Esophagus (tissue), 2 donors: ENCODE data around the gene JUN. TPM values are rescaled to one million over a fixed set of nuclear protein-coding genes. Genes with fewer than 3 reads are reported as not detected.

Experiments used
- H3K27ac ChIP-seq, 2 donors: one replicate each; pipeline ENCODE4 v1.5.1; 2013; ENCODE audit warnings: low read depth in 2 of 2, mild to moderate bottlenecking in 2 of 2, inconsistent platforms in 1 of 2, low read length in 1 of 2, moderate library complexity in 1 of 2
- H3K27me3 ChIP-seq, 2 donors: one replicate each; pipeline ENCODE4 v1.6.1; 2013; ENCODE audit warnings: low read length in 2 of 2, control low read depth in 1 of 2, mild to moderate bottlenecking in 1 of 2; ENCODE audit not compliant: insufficient read depth in 2 of 2, control insufficient read depth in 1 of 2
- H3K36me3 ChIP-seq, 2 donors: one replicate each; pipeline ENCODE4 v1.6.1; 2013; ENCODE audit warnings: low read length in 1 of 2; ENCODE audit not compliant: control insufficient read depth in 2 of 2, insufficient read depth in 2 of 2
- H3K4me1 ChIP-seq, 2 donors: one replicate each; pipeline ENCODE4 v1.6.1; 2013; ENCODE audit warnings: low read length in 1 of 2; ENCODE audit not compliant: control insufficient read depth in 2 of 2, insufficient read depth in 2 of 2
- H3K4me3 ChIP-seq, 2 donors: one replicate each; pipeline ENCODE4 v1.5.1; 2013; ENCODE audit warnings: low read length in 2 of 2, mild to moderate bottlenecking in 2 of 2, low read depth in 1 of 2, moderate library complexity in 1 of 2
- H3K9me3 ChIP-seq, 2 donors: one replicate each; pipeline ENCODE4 v1.6.1; 2013; ENCODE audit warnings: mild to moderate bottlenecking in 2 of 2, low read depth in 1 of 2, low read length in 1 of 2, moderate library complexity in 1 of 2; ENCODE audit not compliant: control insufficient read depth in 2 of 2, insufficient read depth in 1 of 2
- WGBS, 2 donors: extraction: QIAGEN DNeasy Blood & Tissue Kit; methylation state at CpG; one replicate each; pipeline ENCODE4 v1.1.7; 2013; 5-methylcytosine and 5-hydroxymethylcytosine counted together
- polyA plus RNA-seq, 2 donors: library from polyadenylated mRNA; stranded (reverse); fragments of 200-250 nt; gene quantifications; one replicate each; pipeline ENCODE4 v1.2.3, GENCODE V29; 2013
- donor health status: healthy with polysubstance abuse.
- donor health status: Bipolar disorder and iron deficiency.

JUN gene
- polyA plus RNA-seq, 2 donors, result 31.2 to 42.9 TPM

- Histone ChIP-seq H3K9me3 (no peaks in the 10 kb centered on the region), H3K4me3 (no peak overlapping the region), H3K4me1 (peaks cover 0 to 6% of the 10 kb centered on the region in 2 donors), H3K27me3 (no peaks in the 10 kb centered on the region), H3K27ac (no peak overlapping the region), H3K36me3 (no peaks in the 10 kb centered on the region)
- 95 to 96% methylated on average over 1 of the region's 1 CpG for WGBS, 2 donors
Measured at GRCh38 chr1:58749646-58750045, 34.2 kb downstream of the JUN start.

- H3K27me3 ChIP-seq, result no peaks in the 10 kb centered on the region
- 58 to 72% methylated on average over 3 of the region's 3 CpGs for WGBS, 2 donors
- H3K4me3 ChIP-seq, result no peak overlapping the region
- H3K27ac ChIP-seq, result no peak overlapping the region
- H3K36me3 ChIP-seq, result no peaks in the 10 kb centered on the region
- H3K9me3 ChIP-seq, result no peaks in the 10 kb centered on the region
- H3K4me1 ChIP-seq, result peaks cover 0 to 3% of the 10 kb centered on the region in 2 donors
Measured at GRCh38 chr1:58748666-58749065, 35.2 kb downstream of the JUN start.

- Histone ChIP-seq H3K4me3 (no peak overlapping the region), H3K36me3 (no peaks in the 10 kb centered on the region), H3K27ac (no peak overlapping the region), H3K9me3 (no peaks in the 10 kb centered on the region), H3K4me1 (no peaks in the 10 kb centered on the region), H3K27me3 (no peaks in the 10 kb centered on the region)
- WGBS, 2 donors, result 85 to 96% methylated on average over 2 of the region's 2 CpGs
Measured at GRCh38 chr1:58746757-58747156, 37.1 kb downstream of the JUN start.

GRCh38 chr1:58746182-58746581 is 37.7 kb downstream of the JUN start:
- H3K27me3 ChIP-seq, result no peaks in the 10 kb centered on the region
- no peaks in the 10 kb centered on the region for H3K36me3 ChIP-seq
- H3K27ac ChIP-seq, result no peak overlapping the region
- H3K4me1 ChIP-seq, result no peaks in the 10 kb centered on the region
- H3K4me3 ChIP-seq, result no peak overlapping the region
- 94 to 97% methylated on average over 1 of the region's 1 CpG for WGBS, 2 donors
- H3K9me3 ChIP-seq, result no peaks in the 10 kb centered on the region

- WGBS, 2 donors, result 60 to 63% methylated on average over 5 of the region's 5 CpGs
- H3K36me3 ChIP-seq, result no peaks in the 10 kb centered on the region
- H3K27ac ChIP-seq, result no peak overlapping the region
- H3K4me1 ChIP-seq, result no peaks in the 10 kb centered on the region
- no peak overlapping the region for H3K4me3 ChIP-seq
- no peaks in the 10 kb centered on the region for H3K27me3 ChIP-seq
- no peaks in the 10 kb centered on the region for H3K9me3 ChIP-seq
Measured at GRCh38 chr1:58745666-58746065, 38.2 kb downstream of the JUN start.

- H3K36me3 ChIP-seq, result no peaks in the 10 kb centered on the region
- no peak overlapping the region for H3K27ac ChIP-seq
- no peaks in the 10 kb centered on the region for H3K4me1 ChIP-seq
- no peak overlapping the region for H3K4me3 ChIP-seq
- H3K9me3 ChIP-seq, result no peaks in the 10 kb centered on the region
- 53 to 60% methylated on average over 1 of the region's 1 CpG for WGBS, 2 donors
- H3K27me3 ChIP-seq, result no peaks in the 10 kb centered on the region
Measured at GRCh38 chr1:58745117-58745516, 38.7 kb downstream of the JUN start.

- H3K36me3 ChIP-seq, result no peaks in the 10 kb centered on the region
- no peak overlapping the region for H3K27ac ChIP-seq
- H3K4me1 ChIP-seq, result no peaks in the 10 kb centered on the region
- H3K27me3 ChIP-seq, result no peaks in the 10 kb centered on the region
- H3K9me3 ChIP-seq, result no peaks in the 10 kb centered on the region
- no peak overlapping the region for H3K4me3 ChIP-seq
- WGBS, 2 donors, result 91 to 93% methylated on average over 14 of the region's 14 CpGs
Measured at GRCh38 chr1:58741678-58742553, 41.9 kb downstream of the JUN start.

- no peaks in the 10 kb centered on the region for H3K4me1 ChIP-seq
- no peak overlapping the region for H3K4me3 ChIP-seq
- WGBS, 2 donors, result 22 to 25% methylated on average over 3 of the region's 3 CpGs
- H3K27ac ChIP-seq, result no peak overlapping the region
- H3K9me3 ChIP-seq, result no peaks in the 10 kb centered on the region
- H3K36me3 ChIP-seq, result no peaks in the 10 kb centered on the region
- no peaks in the 10 kb centered on the region for H3K27me3 ChIP-seq
Measured at GRCh38 chr1:58739856-58740466, 43.9 kb downstream of the JUN start.

GRCh38 chr1:58738876-58739275 is 45.0 kb downstream of the JUN start:
- Histone ChIP-seq H3K4me3 (no peak overlapping the region), H3K36me3 (no peaks in the 10 kb centered on the region), H3K4me1 (no peaks in the 10 kb centered on the region), H3K9me3 (no peaks in the 10 kb centered on the region), H3K27me3 (no peaks in the 10 kb centered on the region), H3K27ac (no peak overlapping the region)
- 35 to 67% methylated on average over 3 of the region's 3 CpGs for WGBS, 2 donors

GRCh38 chr1:58735586-58735985 is 48.3 kb downstream of the JUN start:
- Histone ChIP-seq H3K4me1 (peaks cover 0 to 3% of the 10 kb centered on the region in 2 donors), H3K36me3 (no peaks in the 10 kb centered on the region), H3K4me3 (no peak overlapping the region), H3K9me3 (no peaks in the 10 kb centered on the region), H3K27me3 (no peaks in the 10 kb centered on the region), H3K27ac (no peak overlapping the region)
- 78 to 83% methylated on average over 5 of the region's 5 CpGs for WGBS, 2 donors
